Occipital lobe (tissue), 2 donors: ENCODE results near the gene CCDC47. TPM values are rescaled to one million over a fixed set of nuclear protein-coding genes. Genes with fewer than 3 reads are reported as not detected.

Source experiments
- DNase-seq: peaks from one replicate; lab custom pipeline; 2025; lab: John Stamatoyannopoulos, UW
- total RNA-seq: library from RNA; depleted of rRNA; stranded (reverse); fragments of >200 nt; gene quantifications from one replicate; pipeline ENCODE4 v1.2.3, GENCODE V29; 2014

The CCDC47 gene
- total RNA-seq, 1 donor from 2014 or later: 49.9 TPM

DNA sequence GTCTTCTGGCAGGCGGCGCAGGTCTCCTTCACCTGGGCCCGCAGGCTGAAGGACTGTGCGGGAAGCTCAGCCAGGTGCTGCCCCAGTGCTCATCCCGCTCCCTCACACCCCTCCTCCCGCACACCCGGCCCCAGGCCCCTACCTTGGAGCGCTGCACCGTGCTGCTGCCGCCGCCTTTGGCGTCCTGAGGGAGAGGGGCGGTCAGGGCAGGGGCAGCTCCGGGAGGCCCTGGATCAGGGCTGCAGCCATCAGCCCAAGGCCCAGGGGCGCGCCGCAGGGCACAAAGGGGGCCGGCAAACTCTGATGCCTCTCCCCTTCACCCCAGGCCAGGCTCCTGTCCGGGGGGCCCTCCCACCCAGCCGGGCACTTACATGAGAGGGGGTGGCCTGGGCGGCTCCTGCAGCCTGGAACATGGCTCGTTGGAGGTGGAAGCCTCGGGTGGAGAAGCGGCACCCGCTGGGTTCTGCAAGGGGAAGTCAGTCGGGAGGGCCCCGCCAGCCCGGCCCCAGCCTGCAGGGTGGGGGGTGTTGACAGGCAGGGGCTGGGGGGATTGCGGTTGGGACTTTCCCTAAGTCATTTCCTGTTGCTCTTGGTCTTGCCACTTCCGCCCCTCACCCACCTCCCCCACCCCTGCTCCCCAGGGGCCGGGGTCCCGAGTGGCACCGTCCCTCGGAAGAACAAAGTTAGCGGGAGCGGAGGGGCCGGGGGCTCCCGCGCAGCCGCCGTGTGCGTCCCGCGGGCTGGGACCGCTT lies 74.3 kb downstream of the CCDC47 start:
- peak; percentile 32 for DNase-seq

DNA sequence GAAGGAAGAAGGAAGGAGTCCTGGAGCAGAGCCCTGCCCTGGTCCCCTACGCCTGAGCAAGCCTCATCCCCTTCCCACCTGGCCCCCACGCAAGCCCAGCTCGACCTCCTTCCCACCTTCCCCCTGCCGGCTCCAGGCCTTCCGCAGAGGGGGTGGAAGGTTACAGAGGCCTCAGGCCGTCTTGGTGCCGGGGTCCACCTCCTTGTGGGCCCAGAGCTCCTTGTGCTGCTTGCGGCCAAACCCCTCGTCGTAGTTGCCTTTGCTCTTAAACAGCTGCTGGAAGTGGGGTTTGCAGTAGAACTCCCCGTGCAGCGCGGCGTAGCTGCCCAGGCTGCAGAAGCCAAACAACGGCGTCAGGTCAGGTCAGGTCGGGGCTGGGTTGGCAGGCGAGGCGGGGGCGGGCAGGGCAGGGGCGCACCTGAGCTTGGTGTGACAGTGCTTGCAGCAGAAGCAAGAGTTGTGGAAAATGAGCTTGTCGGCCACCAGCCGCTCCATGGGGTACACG lies 75.0 kb downstream of the CCDC47 start:
- DNase-seq: no peak

DNA sequence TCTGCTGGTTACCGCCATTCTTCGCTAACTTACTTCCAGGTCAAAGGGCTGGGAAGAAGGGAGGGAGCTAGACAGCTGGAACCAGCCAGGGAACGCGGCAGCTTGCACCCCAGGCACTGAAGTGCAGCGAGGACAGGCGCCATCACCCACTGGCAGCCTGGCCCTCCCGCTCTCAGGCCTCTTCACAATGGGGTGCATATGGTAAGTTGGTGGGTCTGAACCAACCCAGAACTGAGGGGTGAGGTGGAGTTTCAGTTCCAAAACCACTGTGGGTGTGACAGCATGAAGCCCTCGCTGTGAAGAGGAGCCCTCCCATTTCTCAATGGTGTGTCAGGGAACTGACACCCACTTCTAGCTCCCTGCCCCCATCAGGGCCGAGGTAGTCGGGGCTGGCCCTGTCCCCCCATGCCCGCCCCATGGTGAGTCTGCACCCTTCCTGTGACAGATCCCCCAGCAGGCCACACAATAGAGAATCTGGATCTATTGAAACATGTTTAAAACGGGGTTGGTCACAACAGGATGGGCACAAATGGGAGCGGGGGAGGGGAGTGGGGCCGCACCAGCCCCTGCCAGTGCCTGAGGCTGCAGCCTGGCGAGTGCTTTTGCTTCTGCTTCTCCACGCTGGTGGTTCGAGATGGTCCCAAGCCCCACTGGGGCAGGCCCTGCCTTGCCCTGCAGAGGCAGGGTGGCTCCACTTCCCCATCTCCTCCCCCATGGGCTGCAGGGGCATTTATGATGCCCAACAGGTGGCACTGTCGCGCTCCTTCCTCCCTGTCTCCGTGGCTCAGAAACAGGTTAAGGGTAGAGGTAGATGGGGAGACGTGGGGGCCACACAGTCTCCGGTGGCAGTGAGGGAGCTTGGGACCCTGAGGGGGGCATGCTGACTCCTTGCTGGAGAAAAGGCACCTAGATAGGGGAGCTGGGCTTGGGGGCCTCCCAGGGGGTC lies 75.8 kb downstream of the CCDC47 start:
- no peak for DNase-seq

DNA sequence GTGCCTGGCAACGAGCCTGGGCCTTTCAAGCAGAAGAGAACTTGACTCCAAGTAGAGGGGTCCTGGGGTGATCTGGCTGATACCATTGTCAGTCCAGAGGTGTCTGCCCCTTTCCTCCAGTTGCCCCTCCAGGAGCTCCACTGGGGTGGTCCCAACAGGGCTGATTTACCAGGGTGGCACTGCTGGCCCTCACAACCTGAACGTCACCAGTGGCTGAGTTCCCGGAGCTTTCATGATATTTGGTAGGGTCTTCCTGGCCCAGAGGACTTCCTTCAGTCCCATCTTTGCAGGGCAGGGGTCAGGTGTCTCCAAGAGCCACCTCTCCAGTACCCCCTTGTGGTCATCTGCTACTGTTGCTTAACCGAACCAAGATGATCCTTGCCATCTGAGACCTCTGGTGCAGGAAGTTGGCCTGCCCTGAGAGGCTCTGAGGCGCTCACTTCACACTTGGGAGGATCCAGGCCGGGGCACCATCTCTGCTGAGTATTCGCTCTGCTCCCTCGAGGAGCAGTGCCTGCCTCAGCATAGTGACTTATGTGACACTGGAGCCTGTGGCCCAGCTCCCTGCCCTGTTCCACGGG lies 76.9 kb downstream of the CCDC47 start:
- no peak for DNase-seq

DNA sequence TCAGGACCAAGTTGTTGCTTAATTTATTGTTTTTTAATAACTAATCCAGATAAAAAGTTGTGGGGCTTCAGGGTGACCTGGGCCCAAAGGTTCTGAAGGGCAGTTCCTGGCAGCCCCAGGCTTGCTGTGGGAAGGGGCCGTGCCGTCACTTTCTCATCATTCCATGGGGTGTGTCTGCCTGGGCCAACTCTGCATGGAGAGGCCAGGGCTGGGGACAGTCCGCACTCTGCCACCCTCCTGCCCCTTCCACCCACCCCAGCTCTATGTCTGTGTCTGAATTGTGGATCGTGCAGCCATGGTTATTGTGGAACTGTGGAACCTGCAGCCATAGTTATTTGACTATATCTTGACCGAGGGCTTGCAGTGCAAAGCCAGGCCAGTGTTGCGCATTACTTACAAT lies 77.5 kb downstream of the CCDC47 start:
- no peak for DNase-seq

Other genes with a start within 250 kb of the CCDC47 start
- gene DCAF7, start 223.1 kb downstream of the CCDC47 start, total RNA-seq: 32.3 TPM
- gene TACO1, start 172.7 kb downstream of the CCDC47 start, total RNA-seq: 5.5 TPM
- 21.4 TPM for gene MAP3K3, start 151.2 kb downstream of the CCDC47 start, total RNA-seq
- gene LIMD2, start 73.5 kb downstream of the CCDC47 start, total RNA-seq: 15.0 TPM
- 27.8 TPM for gene STRADA, start 31.8 kb downstream of the CCDC47 start, total RNA-seq
- 73.5 TPM for gene DDX42, start 573 bp upstream of the CCDC47 start, total RNA-seq
- 38.8 TPM for gene PSMC5, start 53.8 kb upstream of the CCDC47 start, total RNA-seq
- 40.4 TPM for gene FTSJ3, start 54.1 kb upstream of the CCDC47 start, total RNA-seq
- gene SMARCD2, start 69.1 kb upstream of the CCDC47 start, total RNA-seq: 13.1 TPM
- gene CSH2, start 100.1 kb upstream of the CCDC47 start, total RNA-seq: not detected
- not detected for gene GH2, start 108.3 kb upstream of the CCDC47 start, total RNA-seq
- gene CSH1, start 123.0 kb upstream of the CCDC47 start, total RNA-seq: not detected
- gene CSHL1, start 137.7 kb upstream of the CCDC47 start, total RNA-seq: not detected
- gene GH1, start 145.2 kb upstream of the CCDC47 start, total RNA-seq: not detected
- gene CD79B, start 158.7 kb upstream of the CCDC47 start, total RNA-seq: not detected
- gene SCN4A, start 199.3 kb upstream of the CCDC47 start, total RNA-seq: not detected
- 0.78 TPM for gene PRR29, start 224.8 kb upstream of the CCDC47 start, total RNA-seq
- 8.4 TPM for gene ICAM2, start 247.0 kb upstream of the CCDC47 start, total RNA-seq